ENCODE data around the gene NT5E. TPM values are rescaled to one million over a fixed set of nuclear protein-coding genes. Genes with fewer than 3 reads are reported as not detected.

The NT5E gene
- total RNA-seq, 1 donor: 6.7 TPM

DNA sequence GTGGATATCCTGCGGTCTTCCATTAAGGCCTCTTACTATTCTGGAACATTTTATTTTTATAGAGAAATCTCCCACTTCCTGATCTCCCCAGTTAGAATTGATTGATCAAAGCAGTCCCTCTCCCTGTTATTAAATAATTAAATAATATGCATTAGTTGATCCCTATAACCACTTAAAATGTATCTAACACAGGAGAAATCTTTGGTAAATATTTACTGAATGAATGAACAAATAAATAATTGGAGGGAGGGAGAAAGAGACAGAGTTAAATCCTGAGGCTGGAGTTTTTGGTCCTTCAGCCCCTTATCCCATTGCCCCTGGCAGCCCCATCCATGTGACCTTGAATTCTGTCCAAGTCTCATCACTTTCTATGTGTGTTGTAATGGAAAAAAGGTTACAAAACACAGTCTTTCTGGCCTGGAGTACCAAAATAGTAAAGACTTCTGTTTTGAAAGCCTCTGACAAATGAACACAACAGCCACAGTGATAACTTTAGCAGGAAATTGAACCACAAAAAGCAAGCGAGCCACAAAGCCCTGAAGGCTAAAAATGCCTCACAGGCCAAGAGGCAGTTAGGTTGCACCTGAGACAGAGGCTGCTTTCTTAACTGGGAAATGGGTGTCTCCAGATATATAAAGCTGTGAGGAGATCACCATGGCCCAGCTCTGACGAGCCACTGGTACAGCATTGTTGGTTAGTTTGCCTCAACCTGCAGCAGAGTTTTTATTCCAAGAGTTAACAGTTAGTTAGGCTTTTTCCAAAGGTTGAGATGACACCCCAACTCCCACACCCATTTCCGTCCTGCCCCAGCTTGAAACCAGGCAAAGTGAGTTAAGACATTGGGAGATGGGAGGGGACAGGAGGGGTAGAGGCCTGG is 11.3 kb downstream of the NT5E start:
- Histone ChIP-seq H3K9me3 (ENCODE audit: low read depth, low read length) (no peaks in the 10 kb centered on the region), H3K4me3 (ENCODE audit: low read length) (no peak overlapping the region), H3K27me3 (ENCODE audit: insufficient read depth, low read length) (no peaks in the 10 kb centered on the region), H3K4me1 (ENCODE audit: insufficient read depth, low read length) (peaks cover 47% of the 10 kb centered on the region)

- Histone ChIP-seq H3K4me1 (ENCODE audit: insufficient read depth, low read length) (peaks cover 48% of the 10 kb centered on the region), H3K4me3 (ENCODE audit: low read length) (no peak overlapping the region), H3K9me3 (ENCODE audit: low read depth, low read length) (no peaks in the 10 kb centered on the region), H3K27me3 (ENCODE audit: insufficient read depth, low read length) (no peaks in the 10 kb centered on the region)
Observed at GRCh38 chr6:85461798-85462170, 11.9 kb downstream of the NT5E start.

DNA sequence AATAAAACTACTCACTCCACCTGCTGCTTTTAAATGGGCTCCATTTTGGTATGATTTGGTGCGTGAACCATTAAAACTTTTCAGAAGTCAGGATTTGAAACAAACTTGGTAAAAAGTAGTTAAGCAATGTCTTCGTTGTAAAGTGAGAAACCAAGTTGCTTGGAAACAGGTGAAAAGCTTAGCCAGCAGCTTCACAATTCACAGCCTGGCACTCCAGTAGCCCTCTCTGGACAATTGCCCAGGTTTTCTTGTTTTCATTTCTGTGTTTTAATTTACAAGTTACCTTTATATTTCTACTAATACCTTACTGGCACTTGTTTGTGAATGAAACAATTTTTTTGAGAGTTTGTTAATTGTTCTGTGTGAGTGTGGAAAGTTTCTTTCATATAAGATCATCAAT is 12.8 kb downstream of the NT5E start:
- peaks cover 48% of the 10 kb centered on the region for H3K4me1 ChIP-seq (ENCODE audit: insufficient read depth, low read length)

GRCh38 chr6:85463621-85464259 is 13.9 kb downstream of the NT5E start:
- H3K4me3 ChIP-seq (ENCODE audit: low read length): no peak overlapping the region
- H3K4me1 ChIP-seq (ENCODE audit: insufficient read depth, low read length): peaks cover 43% of the 10 kb centered on the region

More for the DNA sequence above, 12.8 kb downstream of the NT5E start:
- no peaks in the 10 kb centered on the region for H3K9me3 ChIP-seq (ENCODE audit: low read depth, low read length)
- H3K27me3 ChIP-seq (ENCODE audit: insufficient read depth, low read length): no peaks in the 10 kb centered on the region
- no peak overlapping the region for H3K4me3 ChIP-seq (ENCODE audit: low read length)

GRCh38 chr6:85464260-85464644 is 14.4 kb downstream of the NT5E start:
- no peaks in the 10 kb centered on the region for H3K9me3 ChIP-seq (ENCODE audit: low read depth, low read length)
- H3K4me1 ChIP-seq (ENCODE audit: insufficient read depth, low read length): peaks cover 43% of the 10 kb centered on the region
- H3K27me3 ChIP-seq (ENCODE audit: insufficient read depth, low read length): no peaks in the 10 kb centered on the region
- no peak overlapping the region for H3K4me3 ChIP-seq (ENCODE audit: low read length)

More at GRCh38 chr6:85463621-85464259, 13.9 kb downstream of the NT5E start:
- Histone ChIP-seq H3K9me3 (ENCODE audit: low read depth, low read length) (no peaks in the 10 kb centered on the region), H3K27me3 (ENCODE audit: insufficient read depth, low read length) (no peaks in the 10 kb centered on the region)

- peaks cover 43% of the 10 kb centered on the region for H3K4me1 ChIP-seq (ENCODE audit: insufficient read depth, low read length)
- H3K4me3 ChIP-seq (ENCODE audit: low read length): no peak overlapping the region
- no peaks in the 10 kb centered on the region for H3K9me3 ChIP-seq (ENCODE audit: low read depth, low read length)
- no peaks in the 10 kb centered on the region for H3K27me3 ChIP-seq (ENCODE audit: insufficient read depth, low read length)
Observed at GRCh38 chr6:85464722-85465150, 14.9 kb downstream of the NT5E start.

DNA sequence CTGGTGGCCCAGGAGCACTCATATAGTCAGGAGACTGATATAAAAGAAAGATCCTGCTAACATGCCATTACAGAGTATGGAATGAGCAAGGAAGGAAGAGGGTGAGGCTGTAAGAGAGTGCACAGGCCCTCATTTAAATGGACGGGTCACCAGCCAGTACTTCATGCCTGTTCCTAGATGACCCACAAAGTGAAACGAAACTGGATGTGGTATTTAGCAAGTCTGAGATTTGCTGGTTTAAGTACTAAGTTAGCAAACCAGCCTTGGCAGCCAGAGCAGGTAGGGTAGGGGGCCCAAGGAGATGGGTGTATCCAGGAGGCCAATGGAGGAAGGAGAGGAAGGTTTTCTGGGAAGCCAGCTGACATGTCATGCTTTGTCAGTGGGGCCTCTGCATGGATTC is 15.9 kb downstream of the NT5E start:
- no peaks in the 10 kb centered on the region for H3K27me3 ChIP-seq (ENCODE audit: insufficient read depth, low read length)
- no peak overlapping the region for H3K4me3 ChIP-seq (ENCODE audit: low read length)
- H3K4me1 ChIP-seq (ENCODE audit: insufficient read depth, low read length): peaks cover 38% of the 10 kb centered on the region
- no peaks in the 10 kb centered on the region for H3K9me3 ChIP-seq (ENCODE audit: low read depth, low read length)

DNA sequence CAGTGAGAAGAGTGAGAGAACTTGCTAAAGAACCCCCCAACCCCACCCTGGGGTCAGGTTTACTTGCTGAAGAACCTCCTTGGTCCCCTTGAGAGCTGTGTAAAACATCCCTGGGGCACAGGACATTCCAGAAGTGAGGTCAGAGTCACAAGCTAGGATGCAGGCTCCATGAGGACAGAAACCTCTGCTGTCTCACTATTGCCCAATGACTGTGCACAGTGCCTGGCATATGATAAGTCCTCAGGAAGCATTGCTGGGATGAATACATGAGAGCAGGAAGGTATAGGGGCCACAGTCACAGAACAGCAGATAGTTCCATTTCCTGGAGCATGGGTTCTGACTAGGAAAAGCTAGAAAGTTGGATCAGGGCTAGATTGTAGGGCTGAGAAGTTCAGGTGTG is 18.4 kb downstream of the NT5E start:
- H3K9me3 ChIP-seq (ENCODE audit: low read depth, low read length): no peaks in the 10 kb centered on the region
- H3K4me1 ChIP-seq (ENCODE audit: insufficient read depth, low read length): peaks cover 19% of the 10 kb centered on the region
- no peak overlapping the region for H3K4me3 ChIP-seq (ENCODE audit: low read length)
- no peaks in the 10 kb centered on the region for H3K27me3 ChIP-seq (ENCODE audit: insufficient read depth, low read length)

GRCh38 chr6:85469276-85470022 is 19.6 kb downstream of the NT5E start:
- no peak overlapping the region for H3K4me3 ChIP-seq (ENCODE audit: low read length)
- no peaks in the 10 kb centered on the region for H3K9me3 ChIP-seq (ENCODE audit: low read depth, low read length)
- H3K27me3 ChIP-seq (ENCODE audit: insufficient read depth, low read length): no peaks in the 10 kb centered on the region
- peaks cover 16% of the 10 kb centered on the region for H3K4me1 ChIP-seq (ENCODE audit: insufficient read depth, low read length)

DNA sequence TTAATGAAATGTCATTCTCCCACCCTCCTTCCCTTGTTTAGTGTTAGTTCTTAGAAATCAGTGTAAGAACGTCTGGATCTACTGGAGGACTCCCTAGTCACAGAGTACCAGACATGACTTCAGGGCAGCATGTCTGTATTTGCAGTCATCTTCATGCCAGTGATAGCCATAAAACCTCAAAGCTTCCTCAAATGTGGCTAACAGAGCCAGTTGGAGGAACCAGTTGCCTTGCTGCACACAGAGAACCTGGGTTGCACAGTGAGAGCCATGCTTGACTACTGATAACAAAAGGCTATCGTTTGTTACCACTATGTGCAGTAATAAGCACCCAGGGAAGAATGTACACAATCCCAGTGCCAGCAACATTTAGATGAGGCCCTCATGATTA is 20.1 kb downstream of the NT5E start:
- no peaks in the 10 kb centered on the region for H3K9me3 ChIP-seq (ENCODE audit: low read depth, low read length)

GRCh38 chr6:85472744-85473143 is 22.9 kb downstream of the NT5E start:
- Histone ChIP-seq H3K9me3 (ENCODE audit: low read depth, low read length) (no peaks in the 10 kb centered on the region), H3K27me3 (ENCODE audit: insufficient read depth, low read length) (no peaks in the 10 kb centered on the region), H3K4me1 (ENCODE audit: insufficient read depth, low read length) (no peaks in the 10 kb centered on the region), H3K4me3 (ENCODE audit: low read length) (no peak overlapping the region)

More for the DNA sequence above, 20.1 kb downstream of the NT5E start:
- no peaks in the 10 kb centered on the region for H3K27me3 ChIP-seq (ENCODE audit: insufficient read depth, low read length)
- H3K4me1 ChIP-seq (ENCODE audit: insufficient read depth, low read length): peaks cover 10% of the 10 kb centered on the region
- no peak overlapping the region for H3K4me3 ChIP-seq (ENCODE audit: low read length)

DNA sequence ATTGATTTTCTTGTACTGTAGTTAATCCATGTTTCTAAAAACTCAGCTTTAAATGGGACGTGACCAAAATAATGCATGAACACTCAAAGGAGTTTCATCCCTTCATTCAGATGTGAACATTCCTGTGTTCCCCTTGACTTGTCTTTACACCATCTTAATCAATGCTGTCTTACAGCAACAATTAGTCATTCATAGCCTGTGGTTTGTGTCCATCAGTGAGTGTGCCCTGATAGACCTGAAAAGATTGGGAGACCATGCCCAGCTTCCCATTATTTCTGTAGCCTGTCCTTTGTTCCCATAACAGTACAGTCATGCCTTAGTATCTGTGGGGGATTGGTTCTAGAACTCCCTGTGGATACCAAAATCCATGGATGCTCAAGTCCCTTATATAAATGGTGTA is 23.9 kb downstream of the NT5E start:
- Histone ChIP-seq H3K9me3 (ENCODE audit: low read depth, low read length) (no peaks in the 10 kb centered on the region), H3K4me3 (ENCODE audit: low read length) (no peak overlapping the region), H3K4me1 (ENCODE audit: insufficient read depth, low read length) (no peaks in the 10 kb centered on the region), H3K27me3 (ENCODE audit: insufficient read depth, low read length) (no peaks in the 10 kb centered on the region)

DNA sequence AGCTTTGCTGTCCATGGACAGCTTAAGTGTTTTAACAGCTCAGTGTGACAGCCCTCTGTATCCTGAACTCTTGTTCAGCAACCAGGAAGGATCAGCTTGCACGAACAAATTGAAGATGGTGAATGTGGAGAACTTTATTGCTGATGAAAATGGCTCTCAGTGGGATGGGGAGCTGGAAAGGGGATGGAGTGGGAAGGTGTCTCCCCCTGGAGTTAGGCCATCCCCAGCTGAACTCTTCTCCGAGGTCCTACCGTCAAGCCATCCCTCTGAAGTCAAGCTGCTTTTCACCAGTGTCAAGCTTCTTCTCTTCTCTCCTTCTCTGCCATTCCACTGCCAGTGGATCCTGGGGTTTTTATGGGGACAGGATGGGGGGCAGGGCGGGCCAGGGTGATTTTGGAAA is 26.6 kb downstream of the NT5E start:
- Histone ChIP-seq H3K27me3 (ENCODE audit: insufficient read depth, low read length) (no peaks in the 10 kb centered on the region), H3K4me1 (ENCODE audit: insufficient read depth, low read length) (no peaks in the 10 kb centered on the region), H3K9me3 (ENCODE audit: low read depth, low read length) (no peaks in the 10 kb centered on the region), H3K4me3 (ENCODE audit: low read length) (no peak overlapping the region)

DNA sequence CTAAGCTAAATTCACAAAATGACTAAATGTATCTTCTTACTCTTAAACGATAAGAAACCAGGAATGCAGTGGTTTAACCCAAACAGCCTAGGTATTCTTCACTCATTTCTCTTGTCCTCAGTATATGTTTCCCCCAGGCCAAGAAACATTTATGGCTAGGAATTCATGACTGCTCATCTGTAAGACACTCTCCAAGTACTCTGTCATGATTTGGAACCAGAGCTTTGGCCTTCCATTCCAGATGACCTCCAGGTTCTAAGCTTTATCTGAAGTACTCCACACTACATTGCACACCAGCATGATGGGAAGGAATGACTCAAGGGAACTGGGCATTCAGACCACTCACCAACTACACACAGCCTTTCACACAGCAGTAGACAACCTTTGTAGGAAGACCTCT is 29.3 kb downstream of the NT5E start:
- H3K27me3 ChIP-seq (ENCODE audit: insufficient read depth, low read length): no peaks in the 10 kb centered on the region
- peaks cover 9% of the 10 kb centered on the region for H3K4me1 ChIP-seq (ENCODE audit: insufficient read depth, low read length)
- H3K9me3 ChIP-seq (ENCODE audit: low read depth, low read length): no peaks in the 10 kb centered on the region
- no peak overlapping the region for H3K4me3 ChIP-seq (ENCODE audit: low read length)

DNA sequence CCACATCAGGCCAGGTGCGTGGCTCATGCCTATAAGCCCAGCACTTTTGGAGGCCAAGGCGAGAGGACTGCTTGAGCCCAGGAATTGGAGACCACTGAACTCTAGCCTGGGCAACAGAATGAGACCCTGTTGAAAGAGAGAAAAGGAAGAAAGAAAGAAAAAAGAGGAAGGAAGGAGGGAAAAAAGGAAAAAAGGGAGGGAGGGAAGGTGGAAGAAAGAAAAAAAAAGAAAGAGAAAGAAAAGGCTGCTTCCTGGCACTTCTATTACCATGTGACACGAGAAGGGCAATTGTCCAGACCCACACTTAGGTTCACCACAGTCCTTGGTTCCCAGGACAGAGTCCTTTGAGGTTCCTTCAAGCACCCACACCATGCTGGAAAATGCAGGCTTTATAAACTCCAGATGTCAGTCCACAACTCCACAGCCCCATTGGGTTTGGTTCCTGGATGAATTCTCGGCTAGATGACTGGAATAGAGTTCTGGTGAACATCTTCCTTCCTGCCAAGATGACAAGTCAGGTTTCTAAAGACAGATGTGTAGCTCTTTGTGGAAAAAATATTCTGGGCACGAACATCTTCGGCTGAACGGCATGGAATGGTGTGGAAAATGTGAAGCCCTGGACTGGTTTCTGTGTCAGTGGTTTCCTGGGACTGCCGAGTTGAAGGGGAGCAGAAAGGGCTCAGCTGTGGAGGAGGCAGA is 32.5 kb downstream of the NT5E start:
- peaks cover 9% of the 10 kb centered on the region for H3K4me1 ChIP-seq (ENCODE audit: insufficient read depth, low read length)
- H3K27me3 ChIP-seq (ENCODE audit: insufficient read depth, low read length): no peaks in the 10 kb centered on the region
- H3K9me3 ChIP-seq (ENCODE audit: low read depth, low read length): no peaks in the 10 kb centered on the region
- H3K4me3 ChIP-seq (ENCODE audit: low read length): no peak overlapping the region

Data from mononuclear cell (primary cell).